CD4-positive, alpha-beta T cell treated with Interleukin-17A for 4 hours (primary cell): ENCODE data around the gene MBD3.
"Not testable (repeated sequence)": the region's sequence is repeated elsewhere in the genome, so short reads cannot be mapped to it uniquely, and the experiment has no call there.

Experiments
- DNase-seq: peaks from one replicate; pipeline ENCODE4 v3.0.0-alpha.2; 2020; ENCODE audit warnings: mixed read lengths

The MBD3 gene

GRCh38 chr19:1533510-1534150 is 59.0 kb downstream of the MBD3 start:
- DNase-seq, result no peak

GRCh38 chr19:1532003-1532402 is 60.7 kb downstream of the MBD3 start:
- no peak for DNase-seq

GRCh38 chr19:1531587-1531986 is 61.1 kb downstream of the MBD3 start:
- no peak for DNase-seq

- not testable (repeated sequence) for DNase-seq
Observed at GRCh38 chr19:1530856-1531255, 61.8 kb downstream of the MBD3 start.

GRCh38 chr19:1529430-1529816 is 63.2 kb downstream of the MBD3 start:
- DNase-seq, result no peak

- DNase-seq, result no peak
Observed at GRCh38 chr19:1528596-1529429, 63.9 kb downstream of the MBD3 start.

GRCh38 chr19:1527650-1528309 is 64.9 kb downstream of the MBD3 start:
- no peak for DNase-seq

GRCh38 chr19:1526979-1527649 is 65.6 kb downstream of the MBD3 start:
- DNase-seq, result no peak

GRCh38 chr19:1526066-1526778 is 66.4 kb downstream of the MBD3 start:
- DNase-seq, result no peak

GRCh38 chr19:1525343-1525742 is 67.3 kb downstream of the MBD3 start:
- no peak for DNase-seq

- DNase-seq, result no peak
Observed at GRCh38 chr19:1524972-1525325, 67.7 kb downstream of the MBD3 start.

GRCh38 chr19:1524287-1524971 is 68.2 kb downstream of the MBD3 start:
- DNase-seq, result no peak
